HG02759 (cell line): ENCODE measurements around the gene DTNA.

Experiments used
- ATAC-seq: cut with Tn5 transposase; IDR thresholded peaks from one replicate; pipeline ENCODE4 v1.9.1; 2021; ENCODE audit warnings: mild to moderate bottlenecking, moderate library complexity; ENCODE audit not compliant: unreplicated experiment

Gene DTNA

DNA sequence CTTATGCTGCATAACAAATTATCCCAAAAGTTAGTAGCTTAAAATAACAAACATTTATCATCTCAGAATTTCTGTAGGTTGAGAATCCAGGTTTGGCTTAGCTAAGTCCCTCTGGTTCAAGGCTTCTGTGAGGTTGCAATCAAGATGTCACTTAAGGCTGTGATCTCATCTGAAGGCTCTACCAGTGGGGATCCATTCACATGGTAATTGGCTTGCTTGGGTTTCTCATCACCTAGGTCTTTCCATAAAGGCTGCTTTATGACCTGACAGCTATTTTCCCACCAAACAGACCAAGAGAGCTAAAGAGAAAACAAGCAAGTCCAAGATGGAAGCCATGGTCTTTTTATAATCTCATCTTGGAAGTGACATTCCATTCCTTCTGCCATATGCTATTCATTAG, 137.3 kb downstream of the DTNA start:
- ATAC-seq, result no peak

DNA sequence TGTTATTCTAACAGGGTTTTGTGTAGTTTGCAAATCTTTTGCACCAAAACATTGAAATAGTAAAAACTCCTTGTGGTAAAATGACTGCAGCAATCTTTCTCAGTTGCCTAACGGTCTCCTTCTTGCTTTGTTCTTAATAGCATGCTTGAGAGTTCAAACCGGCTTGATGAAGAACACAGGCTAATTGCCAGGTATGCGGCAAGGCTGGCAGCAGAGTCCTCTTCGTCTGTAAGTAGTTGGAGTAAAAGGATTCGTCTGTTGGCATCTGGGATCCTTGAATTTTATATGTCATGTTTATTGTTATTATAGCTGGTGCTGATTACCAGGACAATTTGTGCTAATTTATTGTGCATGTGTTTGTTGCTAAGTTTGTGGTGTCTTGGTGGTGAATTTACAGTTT, 138.1 kb downstream of the DTNA start:
- no peak for ATAC-seq

DNA sequence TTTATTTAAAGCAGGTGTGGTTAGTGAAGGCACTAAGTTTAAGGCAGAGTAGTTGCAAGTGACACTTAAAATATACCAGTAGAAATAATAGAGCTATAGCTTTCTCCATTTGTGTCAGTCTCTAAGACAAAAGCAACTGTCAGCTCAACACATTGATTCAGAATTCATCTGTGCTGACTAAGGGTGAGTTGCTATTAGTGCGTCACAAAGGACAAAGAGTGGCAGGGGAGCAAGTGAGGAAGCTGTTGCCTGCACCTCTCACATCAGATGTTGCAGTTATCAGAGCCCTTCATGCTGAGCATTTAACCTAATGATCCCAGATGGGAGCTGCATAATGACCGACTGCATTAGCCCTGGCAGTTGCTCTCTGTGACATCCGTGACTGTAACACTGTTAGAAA, 138.6 kb downstream of the DTNA start:
- no peak for ATAC-seq

DNA sequence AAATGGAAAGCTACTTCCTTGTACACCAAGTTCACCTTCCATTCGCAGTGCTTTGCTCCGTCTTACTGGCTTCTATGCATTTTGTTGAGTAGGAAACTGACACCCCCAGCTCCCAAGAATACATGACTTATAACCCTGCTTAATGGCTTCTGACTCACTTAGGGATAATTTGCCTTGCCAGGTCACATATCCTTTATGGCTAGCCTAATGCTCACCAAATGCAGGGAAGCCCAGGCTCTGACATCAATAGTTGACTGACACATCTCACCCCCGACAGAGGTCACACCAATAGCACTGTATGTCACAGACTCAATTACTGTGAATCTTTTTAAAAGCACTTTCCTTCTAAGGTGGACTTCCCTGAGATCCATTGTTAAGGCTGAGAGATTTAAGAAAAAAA, 147.2 kb downstream of the DTNA start:
- ATAC-seq, result no peak

DNA sequence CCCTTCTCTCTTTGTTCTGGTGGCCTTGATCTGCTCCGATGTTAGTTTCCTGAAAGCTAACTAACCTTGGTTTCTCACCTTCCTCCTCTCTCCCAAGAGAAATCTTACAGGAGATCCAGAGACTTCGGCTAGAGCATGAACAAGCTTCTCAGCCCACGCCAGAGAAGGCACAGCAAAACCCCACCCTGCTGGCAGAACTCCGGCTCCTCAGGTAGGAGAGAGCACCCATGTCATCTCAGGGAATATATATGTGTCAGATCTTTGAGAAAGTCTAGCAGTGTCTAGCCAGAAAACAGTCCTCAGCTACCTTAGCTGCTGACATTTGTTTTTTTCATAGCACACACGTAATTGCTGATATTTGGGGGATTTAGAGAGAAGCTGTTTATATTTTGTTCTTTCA, 148.1 kb downstream of the DTNA start:
- ATAC-seq, result no peak

DNA sequence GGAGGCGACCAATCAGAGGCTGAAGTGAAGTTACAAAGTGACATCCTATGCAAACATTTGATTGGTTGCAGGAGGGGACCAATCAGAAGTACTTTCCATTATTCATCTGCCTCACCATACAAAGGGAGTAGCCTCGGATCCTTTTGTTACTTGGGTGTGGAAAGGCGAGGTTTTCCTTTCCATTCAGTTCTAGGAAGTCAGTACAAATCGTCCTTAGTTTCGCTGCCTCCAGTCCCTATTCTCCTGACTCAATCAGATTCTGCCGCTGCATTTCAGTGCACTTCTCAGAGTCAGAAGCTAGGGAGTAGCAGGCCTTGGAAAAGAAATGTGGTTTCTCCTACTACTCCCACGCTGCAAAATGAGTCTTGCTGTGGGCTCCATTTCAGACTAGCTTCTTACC, 149.4 kb downstream of the DTNA start:
- ATAC-seq, result no peak

DNA sequence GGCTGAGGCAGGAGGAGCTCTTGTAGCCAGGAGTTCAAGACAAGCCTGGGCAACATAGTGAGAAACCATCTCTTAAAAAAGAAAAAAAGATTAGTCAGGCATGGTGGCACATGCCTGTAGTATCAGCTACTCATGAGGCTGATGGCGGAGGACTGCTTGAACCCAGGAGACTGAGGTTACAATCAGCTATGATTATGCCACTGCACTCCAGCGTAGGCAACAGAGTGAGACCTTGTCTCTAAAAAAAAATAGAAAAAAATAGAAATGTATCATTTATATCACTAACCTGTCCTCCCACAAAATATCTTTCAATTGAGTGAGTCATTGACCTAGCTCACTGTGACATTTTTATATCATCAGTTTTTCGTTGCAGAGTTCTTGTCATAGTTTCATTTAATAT, 152.5 kb downstream of the DTNA start:
- no peak for ATAC-seq

DNA sequence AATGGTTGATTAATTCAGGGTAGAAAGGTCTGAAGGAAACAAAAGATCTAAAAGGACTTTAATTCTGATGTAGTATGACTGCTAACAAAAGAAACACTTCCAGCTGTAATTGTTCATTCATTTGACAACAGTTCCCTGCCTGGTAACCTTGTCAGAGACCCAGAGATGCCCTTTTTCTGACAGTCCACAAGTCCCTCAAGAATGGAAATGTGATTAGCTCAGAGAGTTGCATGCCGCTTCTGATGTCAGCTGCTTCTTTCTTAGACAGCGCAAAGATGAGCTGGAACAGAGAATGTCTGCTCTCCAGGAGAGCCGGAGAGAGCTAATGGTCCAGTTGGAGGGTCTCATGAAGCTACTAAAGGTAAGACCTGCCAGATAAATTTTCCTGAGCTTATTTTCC, 153.6 kb downstream of the DTNA start:
- ATAC-seq, result no peak

DNA sequence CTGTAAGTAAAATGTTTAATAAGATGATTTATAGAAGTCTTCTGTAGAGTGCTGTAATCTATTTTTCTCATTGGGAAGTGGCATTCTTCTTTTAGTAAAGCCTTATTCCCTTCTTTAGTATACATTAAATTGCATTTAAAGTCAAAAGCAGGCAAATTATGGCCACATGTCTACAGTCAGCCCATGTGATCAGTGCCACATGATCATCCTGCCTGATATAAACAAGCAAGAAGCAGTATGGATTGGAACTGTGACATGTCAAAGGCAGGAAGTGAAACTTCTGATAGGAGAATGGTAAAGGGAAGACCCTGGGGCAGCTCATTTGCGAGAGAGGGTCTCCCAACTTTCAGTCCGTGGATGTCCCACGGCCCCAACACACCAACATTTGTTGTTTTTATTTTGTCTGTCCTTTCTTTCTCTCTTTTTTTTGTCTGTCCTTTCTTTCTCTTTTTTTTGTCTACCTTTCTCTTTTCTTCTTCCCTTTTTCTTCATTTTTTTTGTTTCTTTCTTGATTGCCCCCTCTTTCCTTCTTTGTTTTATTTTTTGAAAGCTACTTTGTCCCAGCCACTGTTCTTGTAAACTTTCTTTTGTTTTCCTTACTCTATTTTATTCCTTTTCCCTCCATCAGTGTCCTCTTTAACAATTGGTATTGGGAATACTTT, 154.9 kb downstream of the DTNA start:
- ATAC-seq, result no peak

DNA sequence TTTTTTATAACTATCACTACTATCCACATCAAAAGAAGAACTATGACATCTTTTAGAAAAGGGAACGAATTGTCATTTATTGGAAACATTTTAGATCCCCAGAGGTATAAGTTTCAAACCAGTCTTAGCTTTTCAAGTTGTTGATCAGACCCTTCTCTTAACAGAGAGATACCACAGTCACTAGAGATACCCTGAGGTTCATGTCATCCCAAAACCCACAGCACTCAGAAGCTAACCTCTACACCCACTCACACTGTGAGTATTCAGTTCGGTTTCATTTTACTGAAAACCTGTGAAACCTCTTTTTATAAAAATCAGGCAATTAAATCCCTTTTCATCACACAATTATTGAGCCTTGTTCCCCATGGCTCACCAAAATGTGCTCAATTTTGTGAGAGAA, 156.2 kb downstream of the DTNA start:
- ATAC-seq, result no peak

DNA sequence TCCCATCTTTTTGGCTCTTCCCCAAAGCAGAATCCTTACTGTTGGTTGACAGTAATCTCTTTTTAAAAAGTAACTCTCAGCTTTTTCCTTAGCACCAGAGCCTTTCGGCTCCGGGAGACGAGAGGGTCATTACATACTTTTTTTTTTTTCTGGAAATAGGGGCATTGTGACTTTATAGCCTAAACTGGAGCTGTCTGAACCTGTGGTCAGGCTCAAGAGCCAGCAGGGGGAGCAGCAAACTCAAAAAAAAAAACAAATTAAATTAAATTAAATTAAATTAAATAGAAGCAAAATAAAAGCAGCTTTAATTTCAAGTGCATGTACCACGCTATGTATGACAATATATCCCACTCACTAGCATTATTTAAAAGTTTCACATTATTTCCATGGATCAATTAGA, 156.6 kb downstream of the DTNA start:
- no peak for ATAC-seq

DNA sequence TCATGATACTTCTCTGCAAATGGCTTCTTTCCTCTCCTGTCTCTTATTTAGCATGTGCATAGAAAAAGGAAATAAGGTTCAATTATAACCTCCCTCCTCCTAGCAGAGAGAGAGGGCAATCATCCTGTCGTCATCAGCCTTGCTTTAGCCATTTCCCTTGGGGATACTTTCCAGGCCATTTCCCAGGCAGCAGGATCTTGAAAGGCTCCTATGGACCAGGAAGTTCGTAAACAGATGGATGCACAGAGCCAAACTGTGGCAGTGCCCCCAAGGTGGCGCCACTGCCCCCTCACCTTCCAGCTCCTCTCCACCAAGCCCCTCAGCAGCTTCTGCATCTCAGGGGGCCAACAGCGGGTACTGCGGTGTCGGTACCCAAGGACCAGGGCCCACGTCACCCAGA, 157.4 kb downstream of the DTNA start:
- ATAC-seq, result no peak

DNA sequence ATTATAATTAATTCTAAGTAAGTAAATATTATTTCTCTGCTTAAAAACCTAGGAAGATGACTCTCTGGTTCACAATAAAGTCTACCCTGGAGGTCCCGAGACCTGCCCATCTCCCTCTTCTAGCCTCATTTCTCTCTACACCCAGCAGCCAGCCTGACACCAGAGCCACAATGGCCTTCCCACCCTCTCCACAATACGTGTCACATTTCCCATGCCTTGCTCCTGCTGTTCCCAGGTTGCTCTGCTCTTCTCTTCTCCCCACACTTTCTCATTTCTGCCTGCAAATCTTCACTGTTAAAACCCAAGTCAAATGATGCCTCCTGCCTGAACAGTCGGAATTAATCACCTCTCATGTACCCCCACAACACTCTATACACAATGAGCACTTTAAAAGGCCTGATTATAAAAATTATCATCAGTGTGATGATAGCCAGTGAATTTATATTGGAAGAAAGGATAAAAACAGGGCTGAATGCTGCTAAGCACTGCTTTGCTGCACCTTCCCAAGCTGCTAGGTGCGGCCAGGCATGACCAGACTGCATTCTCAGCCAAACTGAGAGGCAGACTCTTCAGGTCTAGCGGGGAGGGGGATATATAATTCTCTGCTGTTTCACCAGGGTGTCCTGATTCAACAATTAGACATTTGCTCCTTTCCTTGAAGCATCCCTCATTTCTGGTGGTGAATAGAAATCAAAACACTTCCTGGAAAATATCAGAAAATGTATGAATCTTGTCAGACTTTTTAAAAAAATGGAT, 160.6 kb downstream of the DTNA start:
- no peak for ATAC-seq

DNA sequence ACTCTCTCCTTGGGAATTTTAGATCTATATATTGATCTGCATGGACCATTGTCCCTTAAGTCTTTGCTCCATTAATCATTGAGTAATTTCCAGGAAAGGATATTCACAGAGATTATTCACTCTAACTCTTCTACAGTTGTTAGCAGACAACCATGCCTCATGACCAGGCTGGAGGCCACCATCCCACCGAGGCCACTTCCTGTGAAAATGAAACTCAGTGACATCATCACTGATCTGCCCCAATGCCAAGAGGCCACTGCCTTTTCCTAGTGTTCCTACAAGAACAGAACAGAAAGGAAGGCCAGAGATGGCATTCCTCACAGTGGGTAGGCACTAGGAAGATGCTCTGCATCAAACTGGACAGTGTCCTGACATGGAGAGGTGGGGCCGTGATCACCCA, 161.3 kb downstream of the DTNA start:
- no peak for ATAC-seq

DNA sequence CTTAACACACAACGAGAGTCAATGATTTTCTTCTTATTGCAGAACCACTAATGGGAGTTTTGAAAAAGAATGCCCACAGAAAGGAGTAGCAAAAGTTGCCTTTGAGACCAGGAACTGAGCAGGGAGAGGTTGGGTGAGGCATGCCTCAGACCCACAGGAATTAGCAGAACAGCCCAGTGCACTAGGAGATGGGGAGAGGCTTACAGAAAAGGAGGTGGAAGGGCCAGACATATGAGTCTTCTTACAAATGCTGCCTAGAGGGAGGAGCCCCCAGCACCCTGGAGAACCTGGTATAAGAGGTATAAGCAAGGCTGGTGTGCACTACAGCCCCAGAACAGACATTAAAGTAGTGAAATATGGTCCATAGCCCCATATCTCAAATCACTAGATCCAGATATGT, 162.0 kb downstream of the DTNA start:
- ATAC-seq, result no peak

DNA sequence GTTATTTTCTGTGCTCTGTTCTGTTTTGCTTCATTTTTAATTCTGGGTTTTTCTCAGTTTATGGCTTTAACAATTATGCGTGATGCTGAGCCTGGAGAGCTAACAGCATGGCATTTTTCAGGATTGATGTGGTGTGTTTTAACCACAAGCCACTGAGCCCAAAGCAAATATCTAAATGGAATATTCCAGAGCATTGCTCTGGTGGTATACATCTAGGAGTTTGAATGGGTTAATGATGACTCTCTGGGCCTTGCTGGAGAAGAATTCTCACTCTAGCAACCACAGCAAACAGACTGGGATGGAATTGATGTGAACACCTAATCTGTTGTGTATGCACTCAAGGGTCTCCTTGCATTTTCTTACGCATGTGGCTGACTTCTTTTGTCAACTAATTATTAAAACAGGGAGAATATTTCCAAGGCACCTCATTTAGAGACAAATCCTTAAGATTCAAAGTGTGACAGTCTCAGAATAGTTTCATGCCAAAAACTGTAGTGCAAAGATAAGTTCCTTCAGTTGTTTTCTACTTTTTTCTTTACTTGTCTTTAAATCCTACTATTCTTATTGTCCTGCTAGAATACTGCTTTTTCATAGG, 164.0 kb downstream of the DTNA start:
- no peak for ATAC-seq

DNA sequence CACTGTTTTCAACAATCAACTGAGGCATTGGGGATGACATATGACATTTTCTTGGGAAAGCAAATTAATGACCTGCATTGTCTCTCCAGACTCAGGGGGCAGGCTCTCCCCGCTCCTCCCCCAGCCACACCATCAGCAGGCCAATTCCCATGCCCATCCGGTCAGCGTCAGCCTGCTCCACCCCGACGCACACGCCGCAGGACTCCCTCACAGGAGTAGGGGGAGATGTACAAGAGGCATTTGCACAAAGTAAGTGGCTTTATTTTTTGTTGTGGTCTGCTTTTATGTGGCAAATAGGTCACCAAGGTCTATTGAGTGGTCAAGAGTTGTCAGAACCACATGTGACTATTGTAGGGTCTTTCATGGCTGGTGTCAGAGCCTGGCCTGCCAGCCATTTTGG, 165.1 kb downstream of the DTNA start:
- ATAC-seq, result no peak

DNA sequence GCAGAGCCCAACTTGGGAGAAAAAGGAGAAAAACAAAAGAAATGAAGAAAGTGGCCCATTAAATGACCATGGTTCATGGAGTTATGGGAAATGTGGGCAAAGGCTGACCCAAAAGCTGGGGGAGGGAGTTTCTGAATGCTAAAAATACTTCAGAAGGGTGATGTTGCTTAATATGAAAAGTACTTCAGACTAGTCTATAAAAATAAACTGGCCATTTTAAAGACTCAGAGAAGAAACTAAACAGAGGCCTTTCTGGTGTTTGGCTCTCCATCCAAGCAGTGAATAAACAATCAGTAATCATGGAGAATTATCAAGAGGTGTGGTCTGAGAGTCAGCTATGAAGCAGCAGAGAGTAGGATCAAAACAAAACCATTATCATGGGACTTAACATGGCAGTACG, 170.3 kb downstream of the DTNA start:
- no peak for ATAC-seq

DNA sequence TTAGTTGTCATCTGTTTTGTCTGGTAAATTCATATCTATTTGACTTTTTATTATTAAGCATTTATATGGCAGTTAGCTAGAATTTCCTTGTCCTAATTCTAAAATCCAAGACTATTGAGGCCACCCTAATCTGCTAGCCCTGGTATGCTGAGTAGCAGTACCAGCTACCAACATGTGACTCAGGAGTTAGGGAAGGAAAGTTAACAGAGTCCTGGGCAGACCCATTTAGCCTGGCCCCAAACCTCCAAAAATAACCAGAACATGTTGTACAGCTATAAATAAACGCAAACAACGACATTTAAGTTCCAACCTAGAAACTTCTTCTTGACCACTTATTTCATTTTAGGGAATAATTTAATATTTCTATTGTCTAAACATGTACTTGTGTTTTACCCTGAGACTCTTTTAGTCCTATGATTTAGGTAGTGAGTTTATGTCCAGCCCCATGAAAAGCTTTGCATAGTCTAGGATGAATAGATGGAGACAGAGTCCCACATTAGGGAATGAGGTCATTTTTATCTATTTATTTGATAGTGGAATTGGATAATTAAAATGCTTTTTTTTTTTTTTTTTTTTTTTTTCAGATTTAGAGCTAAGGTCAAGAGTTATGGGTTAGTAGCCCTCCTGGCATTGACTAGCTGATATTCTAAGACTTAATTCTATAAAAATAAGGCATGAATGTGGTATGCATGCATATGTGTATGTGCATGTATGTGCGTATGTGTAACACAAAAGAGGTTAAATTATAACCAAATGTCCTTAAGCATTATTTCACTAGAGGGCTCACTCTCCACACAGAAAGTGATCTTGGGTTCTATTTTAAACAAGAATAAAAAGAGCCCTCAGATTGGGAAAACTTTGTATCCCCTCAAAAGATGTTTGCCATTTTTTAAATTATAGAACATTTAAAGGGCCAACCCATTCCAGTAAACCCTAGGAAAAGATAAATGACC, 171.1 kb downstream of the DTNA start:
- ATAC-seq, result no peak

DNA sequence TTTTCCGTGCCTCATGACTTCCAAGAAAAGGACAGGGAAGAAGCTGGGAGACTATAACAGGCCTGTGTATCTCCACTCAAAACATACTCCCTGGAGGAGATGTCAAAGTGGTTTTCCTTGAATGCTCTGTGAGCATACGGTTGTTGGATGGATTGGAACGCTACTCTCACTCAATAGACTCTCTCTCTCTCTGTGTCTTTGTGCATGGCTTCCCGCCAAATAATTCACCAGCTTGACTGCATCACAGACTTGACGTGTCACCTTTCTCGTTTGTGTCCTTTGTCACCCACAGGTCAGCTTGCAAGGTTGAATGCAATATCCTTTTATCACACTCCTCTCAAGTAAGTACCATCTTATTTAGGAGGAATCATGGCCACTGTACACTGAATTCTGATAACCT, 174.3 kb downstream of the DTNA start:
- ATAC-seq, result no peak

DNA sequence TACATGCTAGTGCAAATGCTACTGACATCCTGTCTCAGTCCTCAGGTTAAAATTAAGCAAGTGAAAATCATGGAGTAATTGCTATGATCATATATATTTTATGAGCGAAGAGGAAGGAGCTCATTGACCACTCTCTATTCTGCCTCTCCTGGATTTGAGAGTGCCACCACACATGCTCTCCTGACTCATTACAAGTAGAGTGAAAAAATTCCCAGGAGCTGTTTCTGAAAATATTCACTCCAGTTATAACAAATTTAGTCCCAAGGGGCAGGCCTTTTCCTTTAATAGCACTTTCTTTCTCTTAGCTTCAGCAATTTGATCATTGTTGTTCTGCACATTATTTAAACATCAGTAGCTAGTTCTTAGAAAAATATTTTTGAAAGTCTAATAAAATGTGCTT, 176.1 kb downstream of the DTNA start:
- ATAC-seq, result no peak
